ENCODE measurements around the gene MYBPC2. TPM values are rescaled to one million over a fixed set of nuclear protein-coding genes. Genes with fewer than 3 reads are reported as not detected.

MYBPC2 gene
- total and polyA plus RNA-seq, 9 of the 15 experiments (the other 6 are each of a cell fraction or from before 2014, with no cell fraction given): 0.01 to 0.14 (median 0.04) TPM; not detected in 6

- in situ Hi-C loops (cut with MboI): no loop called here
- intact Hi-C loops (cut with micrococcal nuclease): no loop called here
- H3K27ac ChIP-seq (ENCODE audit: extremely low read depth, low read depth, low read length): no peak overlapping the region
- ChIA-PET POLR2A (no interaction called here), CTCF (ENCODE audit: low intra/inter-chr PET ratio) (no interaction called here)
- H3K27me3 ChIP-seq (ENCODE audit: control insufficient read depth in 2 of 2, insufficient read depth in 2 of 2, low read length in 2 of 2): no peaks in the 10 kb centered on the region
- ATAC-seq (no peak), FAIRE-seq (no peak), DNase-seq (ENCODE audit: extremely low read depth in 1 of 4, low spot score in 3 of 4) (no peak)
- BruUV-seq (replicated peaks): no TSS peak
- no peak overlapping the region for H2AFZ ChIP-seq (ENCODE audit: low read depth, low read length)
- no peaks in the 10 kb centered on the region for H3K36me3 ChIP-seq (ENCODE audit: control insufficient read depth, insufficient read depth, low read length)
- WGBS (ENCODE audit: insufficient coverage, low coverage, missing lambda C conversion rate): 67% methylated on average over 4 of the region's 10 CpGs
- peaks cover 4% of the 10 kb centered on the region for H3K9me1 ChIP-seq (ENCODE audit: control insufficient read depth, insufficient read depth, low read length)
- no peaks in the 10 kb centered on the region; the same call in 2 of the 3 replicates for H3K79me2 ChIP-seq (ENCODE audit: control insufficient read depth, insufficient read depth, low read length)
- H3K9me3 ChIP-seq (replicated peaks; ENCODE audit: control insufficient read depth, insufficient read depth, low read depth, low read length): no peaks in the 10 kb centered on the region
- H3K4me2 ChIP-seq (ENCODE audit: insufficient read depth, low read length): no peak overlapping the region
- no peak overlapping the region for H3K4me3 ChIP-seq
- H3K9ac ChIP-seq (ENCODE audit: insufficient read depth in 1 of 2, low read depth in 2 of 2, low read length in 2 of 2): no peak overlapping the region
- TF ChIP-seq ELK1 (CRISPR knock-in tag; IDR thresholded peaks at IDR 0.05) (no peak), ELF4 (CRISPR knock-in tag; IDR thresholded peaks at IDR 0.05) (no peak), HDAC6 (IDR thresholded peaks at IDR 0.05; ENCODE audit: low read depth, low read length) (no peak), BCOR (IDR thresholded peaks at IDR 0.05) (no peak), ZSCAN32 (CRISPR knock-in tag; IDR thresholded peaks at IDR 0.05) (no peak), ATF3 (IDR thresholded peaks at IDR 0.05) (no peak), ATF3 (CRISPR knock-in tag; conservative IDR thresholded peaks at IDR 0.05) (no peak), RBFOX2 (IDR thresholded peaks at IDR 0.05; ENCODE audit: low read depth, low read length) (no peak), BRCA1 (IDR thresholded peaks at IDR 0.05) (no peak), BRCA1 (CRISPR knock-in tag; IDR thresholded peaks at IDR 0.05) (no peak), ESRRB (CRISPR knock-in tag; IDR thresholded peaks at IDR 0.05; ENCODE audit: borderline replicate concordance) (no peak), SAP30 (IDR thresholded peaks at IDR 0.05; ENCODE audit: borderline replicate concordance, insufficient read depth, low read depth, low read length, poor library complexity, severe bottlenecking) (no peak), CREB5 (CRISPR knock-in tag; IDR thresholded peaks at IDR 0.05) (no peak)
- TF ChIP-seq, protein P1, sequence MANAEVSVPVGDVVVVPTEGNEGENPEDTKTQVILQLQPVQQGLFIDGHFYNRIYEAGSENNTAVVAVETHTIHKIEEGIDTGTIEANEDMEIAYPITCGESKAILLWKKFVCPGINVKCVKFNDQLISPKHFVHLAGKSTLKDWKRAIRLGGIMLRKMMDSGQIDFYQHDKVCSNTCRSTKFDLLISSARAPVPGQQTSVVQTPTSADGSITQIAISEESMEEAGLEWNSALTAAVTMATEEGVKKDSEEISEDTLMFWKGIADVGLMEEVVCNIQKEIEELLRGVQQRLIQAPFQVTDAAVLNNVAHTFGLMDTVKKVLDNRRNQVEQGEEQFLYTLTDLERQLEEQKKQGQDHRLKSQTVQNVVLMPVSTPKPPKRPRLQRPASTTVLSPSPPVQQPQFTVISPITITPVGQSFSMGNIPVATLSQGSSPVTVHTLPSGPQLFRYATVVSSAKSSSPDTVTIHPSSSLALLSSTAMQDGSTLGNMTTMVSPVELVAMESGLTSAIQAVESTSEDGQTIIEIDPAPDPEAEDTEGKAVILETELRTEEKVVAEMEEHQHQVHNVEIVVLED (CRISPR knock-in tag; IDR thresholded peaks at IDR 0.05): no peak
- no peaks in the 10 kb centered on the region for H4K20me1 ChIP-seq (replicated peaks; ENCODE audit: control insufficient read depth, insufficient read depth, low read length)
- peaks cover 5 to 45% of the 10 kb centered on the region in 2 experiments; a peak in 4 of 5 replicates for H3K4me1 ChIP-seq (replicated peaks in 1 of 2; ENCODE audit: control insufficient read depth in 2 of 2, insufficient read depth in 2 of 2, low read length in 2 of 2)
Observed at GRCh38 chr19:50506700-50507099, 74.0 kb downstream of the MYBPC2 start.

Data from K562 (cell line).